Tibial artery (tissue), 4 donors: ENCODE measurements around the gene DDX1.

ENCODE experiments used
- DNase-seq, 2 donors: peaks; one replicate each; pipeline ENCODE4 v3.0.0-alpha.2; 2019
- H3K27ac ChIP-seq, 2 donors: fragments of 200-600 bp; sonication (generic) in 1 of 2; 1 replicate in 1 of 2; 2 replicates in 1 of 2; pipeline ENCODE4 v1.5.1; 2018 to 2019; ENCODE audit warnings: mild to moderate bottlenecking in 1 of 2
- H3K27me3 ChIP-seq, 2 donors: fragments of 200-600 bp; sonication (generic) in 1 of 2; one replicate each; pipeline versions ENCODE4 v1.5.1 to v1.6.0; 2016 to 2019
- H3K36me3 ChIP-seq, 3 donors: fragments of 200-600 bp; sonication (generic) in 2 of 3; one replicate each; pipeline ENCODE4 v1.5.1; 2016 to 2019; ENCODE audit warnings: mild to moderate bottlenecking in 2 of 3
- H3K4me1 ChIP-seq, 4 donors: fragments of 200-600 bp; sonication (generic) in 2 of 4; 1 replicate in 3 of 4; 2 replicates in 1 of 4; pipeline ENCODE4 v1.5.1; 2016 to 2019
- H3K4me3 ChIP-seq, 2 donors: fragments of 200-600 bp; sonication (generic) in 1 of 2; 1 replicate in 1 of 2; 2 replicates in 1 of 2; pipeline ENCODE4 v1.5.1; 2018 to 2019; ENCODE audit warnings: mild to moderate bottlenecking in 2 of 2
- H3K9me3 ChIP-seq, 3 donors: fragments of 200-600 bp; sonication (generic) in 1 of 3; one replicate each; pipeline ENCODE4 v1.5.1; 2016 to 2019
- CTCF ChIP-seq, 2 experiments: fragments of 200-600 bp in 1 of 2; fragments of 450-650 bp in 1 of 2; IDR thresholded peaks; one replicate each; pipeline ENCODE4 v1.5.1; 2017 to 2019; ENCODE audit warnings: antibody characterized with exemption in 2 of 2, mild to moderate bottlenecking in 1 of 2, moderate library complexity in 1 of 2
- intact Hi-C: fragments of 100-400 bp; cut with DNase I; formaldehyde crosslinking; loops from one replicate; pipeline ENCODE4 v1.15.0; 2023; ENCODE audit warnings: low total_unique reads

DDX1 gene

GRCh38 chr2:15654727-15655073 lies 63.0 kb downstream of the DDX1 start:
- Histone ChIP-seq H3K4me1 (no peaks in the 10 kb centered on the region), H3K27me3 (peaks cover 0 to 6% of the 10 kb centered on the region in 2 donors), H3K9me3 (no peaks in the 10 kb centered on the region), H3K27ac (no peak overlapping the region), H3K4me3 (no peak overlapping the region), H3K36me3 (no peaks in the 10 kb centered on the region)
- no peak for TF ChIP-seq CTCF (IDR thresholded peaks at IDR 0.05)
- no peak for DNase-seq
- intact Hi-C loops: no loop called here

GRCh38 chr2:15655123-15655887 lies 63.6 kb downstream of the DDX1 start:
- no peak for TF ChIP-seq CTCF (IDR thresholded peaks at IDR 0.05)
- Histone ChIP-seq H3K4me3 (no peak overlapping the region), H3K27ac (no peak overlapping the region), H3K27me3 (peaks cover 0 to 6% of the 10 kb centered on the region in 2 donors), H3K36me3 (no peaks in the 10 kb centered on the region), H3K9me3 (no peaks in the 10 kb centered on the region), H3K4me1 (no peaks in the 10 kb centered on the region)
- intact Hi-C loops: no loop called here
- DNase-seq: no peak

GRCh38 chr2:15656090-15656489 lies 64.4 kb downstream of the DDX1 start:
- DNase-seq: no peak
- H3K9me3 ChIP-seq: no peaks in the 10 kb centered on the region
- no peak for TF ChIP-seq CTCF (IDR thresholded peaks at IDR 0.05)
- no peaks in the 10 kb centered on the region for H3K4me1 ChIP-seq
- H3K4me3 ChIP-seq: no peak overlapping the region
- no peak overlapping the region for H3K27ac ChIP-seq
- intact Hi-C loops: no loop called here
- H3K27me3 ChIP-seq: peaks cover 0 to 6% of the 10 kb centered on the region in 2 donors
- no peaks in the 10 kb centered on the region for H3K36me3 ChIP-seq

- no peak overlapping the region for H3K4me3 ChIP-seq
- intact Hi-C loops: no loop called here
- no peaks in the 10 kb centered on the region for H3K4me1 ChIP-seq
- no peaks in the 10 kb centered on the region for H3K9me3 ChIP-seq
- no peaks in the 10 kb centered on the region for H3K36me3 ChIP-seq
- DNase-seq: no peak
- no peak for TF ChIP-seq CTCF (IDR thresholded peaks at IDR 0.05)
- peaks cover 0 to 6% of the 10 kb centered on the region in 2 donors for H3K27me3 ChIP-seq
- no peak overlapping the region for H3K27ac ChIP-seq
Measured at GRCh38 chr2:15657759-15658158, 66.1 kb downstream of the DDX1 start.

GRCh38 chr2:15658911-15659310 lies 67.2 kb downstream of the DDX1 start:
- no peak overlapping the region for H3K4me3 ChIP-seq
- no peak for TF ChIP-seq CTCF (IDR thresholded peaks at IDR 0.05)
- H3K9me3 ChIP-seq: no peaks in the 10 kb centered on the region
- H3K27ac ChIP-seq: no peak overlapping the region
- intact Hi-C loops: no loop called here
- peaks cover 0 to 8% of the 10 kb centered on the region in 2 donors for H3K27me3 ChIP-seq
- no peak for DNase-seq
- no peaks in the 10 kb centered on the region for H3K36me3 ChIP-seq
- no peaks in the 10 kb centered on the region for H3K4me1 ChIP-seq
